ENCODE results near the gene CFAP47. TPM values are rescaled to one million over a fixed set of nuclear protein-coding genes. Genes with fewer than 3 reads are reported as not detected.

CFAP47 gene
- total RNA-seq, 2 donors from 2014 or later = 0.78 TPM; not detected in 1

DNA sequence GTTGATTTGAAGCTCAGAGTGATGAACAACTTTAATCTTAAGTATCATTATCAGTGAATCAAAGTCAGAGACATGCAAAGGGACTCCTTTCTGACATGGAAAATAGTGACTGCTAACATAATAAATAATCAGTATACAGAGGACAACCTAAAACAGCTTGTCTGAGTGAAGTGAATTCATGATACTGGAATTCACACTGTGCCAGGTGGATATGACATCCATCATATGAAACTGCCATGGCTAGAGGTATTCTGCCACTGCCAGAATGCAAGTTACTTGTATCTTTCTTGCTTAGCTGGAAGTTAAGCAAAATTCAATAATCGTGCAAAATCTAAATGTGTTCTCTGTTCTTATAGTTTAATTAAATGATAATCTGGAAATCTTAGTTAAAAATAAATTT, 429.0 kb downstream of the CFAP47 start:
- Histone ChIP-seq H3K27ac (no peak overlapping the region), H3K4me3 (no peak overlapping the region), H3K27me3 (no peaks in the 10 kb centered on the region), H3K4me1 (no peaks in the 10 kb centered on the region), H3K36me3 (replicated peaks in 1 of 2; ENCODE audit: insufficient read depth in 1 of 2, low read depth in 2 of 2) (no peaks in the 10 kb centered on the region), H3K9me3 (no peaks in the 10 kb centered on the region)
- intact Hi-C loops (cut with DNase I) = no loop called here
- 69 to 73% methylated on average over 1 of the region's 1 CpG for WGBS, 2 donors
- TF ChIP-seq POLR2A (IDR thresholded peaks at IDR 0.05) = no peak
- TF ChIP-seq, protein P1, sequence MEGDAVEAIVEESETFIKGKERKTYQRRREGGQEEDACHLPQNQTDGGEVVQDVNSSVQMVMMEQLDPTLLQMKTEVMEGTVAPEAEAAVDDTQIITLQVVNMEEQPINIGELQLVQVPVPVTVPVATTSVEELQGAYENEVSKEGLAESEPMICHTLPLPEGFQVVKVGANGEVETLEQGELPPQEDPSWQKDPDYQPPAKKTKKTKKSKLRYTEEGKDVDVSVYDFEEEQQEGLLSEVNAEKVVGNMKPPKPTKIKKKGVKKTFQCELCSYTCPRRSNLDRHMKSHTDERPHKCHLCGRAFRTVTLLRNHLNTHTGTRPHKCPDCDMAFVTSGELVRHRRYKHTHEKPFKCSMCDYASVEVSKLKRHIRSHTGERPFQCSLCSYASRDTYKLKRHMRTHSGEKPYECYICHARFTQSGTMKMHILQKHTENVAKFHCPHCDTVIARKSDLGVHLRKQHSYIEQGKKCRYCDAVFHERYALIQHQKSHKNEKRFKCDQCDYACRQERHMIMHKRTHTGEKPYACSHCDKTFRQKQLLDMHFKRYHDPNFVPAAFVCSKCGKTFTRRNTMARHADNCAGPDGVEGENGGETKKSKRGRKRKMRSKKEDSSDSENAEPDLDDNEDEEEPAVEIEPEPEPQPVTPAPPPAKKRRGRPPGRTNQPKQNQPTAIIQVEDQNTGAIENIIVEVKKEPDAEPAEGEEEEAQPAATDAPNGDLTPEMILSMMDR (IDR thresholded peaks at IDR 0.05) = no peak
- no peak for ATAC-seq
- no peak for DNase-seq

DNA sequence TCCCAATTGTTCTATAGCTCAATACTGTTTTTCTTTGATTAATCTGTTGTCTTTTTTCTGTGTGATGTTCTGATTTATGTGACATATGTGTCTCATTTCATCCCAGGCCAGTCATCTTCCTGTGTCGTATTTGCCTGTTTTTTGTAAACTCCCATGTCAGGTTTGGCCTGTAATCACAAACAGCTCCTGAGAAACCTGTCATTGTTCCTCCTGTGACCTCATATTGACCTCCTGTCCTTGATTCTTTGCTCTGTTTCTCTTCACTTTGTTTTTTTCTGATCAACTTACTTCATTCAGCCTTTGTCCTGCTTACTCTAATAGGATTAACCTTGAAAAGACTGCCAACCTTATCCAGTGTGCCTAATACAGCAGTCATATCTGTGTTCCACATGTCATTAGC, 438.3 kb downstream of the CFAP47 start:
- intact Hi-C loops (cut with DNase I) = no loop called here
- WGBS, 2 donors = 33 to 46% methylated on average over 1 of the region's 1 CpG
- ATAC-seq = no peak

GRCh38 chrX:36364262-36364661, 444.7 kb downstream of the CFAP47 start:
- no peak for ATAC-seq
- no peak for DNase-seq
- Histone ChIP-seq H3K27me3 (no peaks in the 10 kb centered on the region), H3K36me3 (replicated peaks in 1 of 2; ENCODE audit: insufficient read depth in 1 of 2, low read depth in 2 of 2) (no peaks in the 10 kb centered on the region), H3K4me3 (no peak overlapping the region), H3K27ac (no peak overlapping the region), H3K4me1 (no peaks in the 10 kb centered on the region), H3K9me3 (no peaks in the 10 kb centered on the region)
- TF ChIP-seq, protein P1 (IDR thresholded peaks at IDR 0.05) = no peak
- no peak for TF ChIP-seq POLR2A (IDR thresholded peaks at IDR 0.05)
- 86 to 92% methylated on average over 1 of the region's 1 CpG for WGBS, 2 donors
- intact Hi-C loops (cut with DNase I) = no loop called here

More for the DNA sequence above, 438.3 kb downstream of the CFAP47 start:
- TF ChIP-seq, protein P1 (IDR thresholded peaks at IDR 0.05) = no peak
- TF ChIP-seq POLR2A (IDR thresholded peaks at IDR 0.05) = no peak
- H3K4me1 ChIP-seq = no peaks in the 10 kb centered on the region
- DNase-seq = no peak
- no peaks in the 10 kb centered on the region for H3K36me3 ChIP-seq (replicated peaks in 1 of 2; ENCODE audit: insufficient read depth in 1 of 2, low read depth in 2 of 2)
- no peak overlapping the region for H3K4me3 ChIP-seq
- H3K27ac ChIP-seq = no peak overlapping the region
- no peaks in the 10 kb centered on the region for H3K9me3 ChIP-seq
- no peaks in the 10 kb centered on the region for H3K27me3 ChIP-seq

- Histone ChIP-seq H3K36me3 (replicated peaks in 1 of 2; ENCODE audit: insufficient read depth in 1 of 2, low read depth in 2 of 2) (no peaks in the 10 kb centered on the region), H3K4me3 (no peak overlapping the region), H3K4me1 (no peaks in the 10 kb centered on the region), H3K27me3 (no peaks in the 10 kb centered on the region), H3K9me3 (no peaks in the 10 kb centered on the region), H3K27ac (no peak overlapping the region)
- 74 to 91% methylated on average over 4 of the region's 4 CpGs for WGBS, 2 donors
- DNase-seq (no peak), ATAC-seq (no peak)
- TF ChIP-seq, protein P1 (IDR thresholded peaks at IDR 0.05) = no peak
- TF ChIP-seq POLR2A (IDR thresholded peaks at IDR 0.05) = no peak
- intact Hi-C loops (cut with DNase I) = no loop called here
These were observed 464.0 kb downstream of the CFAP47 start for GRCh38 chrX:36383495-36383894.

DNA sequence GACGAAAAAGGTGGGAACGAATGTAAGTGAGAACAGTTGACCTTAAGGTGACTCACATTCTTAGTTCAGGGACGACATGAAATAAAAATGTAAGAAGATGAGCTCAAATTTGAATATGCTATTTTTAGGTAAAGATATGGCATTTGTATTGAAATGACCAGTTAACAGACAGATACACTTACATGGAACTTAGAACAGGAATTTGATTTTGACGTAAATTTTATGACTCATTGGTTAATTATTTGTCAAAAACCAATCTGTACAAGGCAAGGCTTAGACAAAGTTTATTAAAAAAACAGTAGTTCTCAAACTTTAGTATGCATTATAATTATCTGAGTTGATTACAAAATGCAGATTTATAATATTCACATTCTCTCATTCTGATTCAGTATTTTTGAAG, 469.4 kb downstream of the CFAP47 start:
- Histone ChIP-seq H3K4me1 (no peaks in the 10 kb centered on the region), H3K9me3 (no peaks in the 10 kb centered on the region), H3K4me3 (no peak overlapping the region), H3K36me3 (replicated peaks in 1 of 2; ENCODE audit: insufficient read depth in 1 of 2, low read depth in 2 of 2) (no peaks in the 10 kb centered on the region), H3K27me3 (no peaks in the 10 kb centered on the region), H3K27ac (no peak overlapping the region)
- WGBS, 2 donors = 53 to 67% methylated on average over 4 of the region's 4 CpGs
- intact Hi-C loops (cut with DNase I) = no loop called here
- TF ChIP-seq, protein P1 (IDR thresholded peaks at IDR 0.05) = no peak
- TF ChIP-seq POLR2A (IDR thresholded peaks at IDR 0.05) = no peak
- DNase-seq = no peak
- ATAC-seq = no peak
